Non-pigmented ciliary epithelial cell (primary cell): ENCODE data around the gene SRPX2.

ENCODE experiments used
- DNase-seq: peaks from one replicate; pipeline ENCODE4 v3.0.0-alpha.2; 2010; ENCODE audit warnings: low read depth

SRPX2 gene

GRCh38 chrX:100643956-100644860 lies at the start of gene SRPX2:
Gene SRPX2 (plus strand): TSS chrX:100644199. CDS start chrX:100646323, 2,124 bp downstream.
- peak; percentile 70 for DNase-seq

- DNase-seq: no peak
Observed at GRCh38 chrX:100596601-100597000, 47.4 kb upstream of the SRPX2 start.

DNA sequence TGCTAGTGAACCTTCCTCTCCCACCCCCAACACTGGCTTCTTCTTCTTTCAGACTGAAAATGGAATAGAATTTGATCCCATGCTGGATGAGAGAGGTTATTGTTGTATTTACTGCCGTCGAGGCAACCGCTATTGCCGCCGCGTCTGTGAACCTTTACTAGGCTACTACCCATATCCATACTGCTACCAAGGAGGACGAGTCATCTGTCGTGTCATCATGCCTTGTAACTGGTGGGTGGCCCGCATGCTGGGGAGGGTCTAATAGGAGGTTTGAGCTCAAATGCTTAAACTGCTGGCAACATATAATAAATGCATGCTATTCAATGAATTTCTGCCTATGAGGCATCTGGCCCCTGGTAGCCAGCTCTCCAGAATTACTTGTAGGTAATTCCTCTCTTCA lies 44.5 kb upstream of the SRPX2 start:
- no peak for DNase-seq

DNA sequence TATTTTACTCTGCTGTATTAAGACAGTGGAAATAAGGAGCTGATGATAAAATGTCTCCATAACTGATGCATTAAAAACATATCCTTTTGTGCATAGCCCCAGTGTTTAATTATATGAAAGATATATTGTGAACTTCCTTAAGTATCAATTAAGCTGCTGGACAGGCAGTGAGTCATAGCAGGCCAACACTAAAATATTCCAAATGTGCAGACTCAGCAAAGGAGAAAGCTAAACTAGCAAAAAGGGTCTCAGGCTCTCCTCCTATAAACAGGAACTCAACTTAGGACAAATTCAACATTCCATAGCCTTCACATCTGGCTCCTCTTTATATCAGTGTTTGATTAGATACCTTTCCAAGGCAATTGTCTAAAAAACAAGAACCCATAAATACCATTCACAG lies 43.7 kb upstream of the SRPX2 start:
- DNase-seq: no peak

DNA sequence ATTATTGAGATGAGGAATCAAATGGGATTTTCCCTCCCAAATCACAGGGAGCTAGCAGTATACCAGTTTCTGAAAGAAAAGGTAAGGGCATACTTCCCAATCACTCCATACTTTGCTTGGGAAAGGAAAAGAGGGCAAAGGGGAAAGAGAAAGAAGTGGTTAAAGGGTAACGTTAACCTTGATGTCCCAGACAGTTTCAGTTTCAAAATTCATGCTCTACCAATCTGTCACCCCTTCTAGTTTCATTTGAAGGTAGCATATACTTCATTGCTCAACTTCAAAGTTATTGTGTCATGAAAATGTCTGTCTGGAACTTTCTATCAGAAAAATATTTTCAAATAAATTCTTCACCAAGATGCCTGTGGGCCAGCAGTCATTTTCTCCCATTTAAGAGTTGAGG lies 43.2 kb upstream of the SRPX2 start:
- no peak for DNase-seq

DNA sequence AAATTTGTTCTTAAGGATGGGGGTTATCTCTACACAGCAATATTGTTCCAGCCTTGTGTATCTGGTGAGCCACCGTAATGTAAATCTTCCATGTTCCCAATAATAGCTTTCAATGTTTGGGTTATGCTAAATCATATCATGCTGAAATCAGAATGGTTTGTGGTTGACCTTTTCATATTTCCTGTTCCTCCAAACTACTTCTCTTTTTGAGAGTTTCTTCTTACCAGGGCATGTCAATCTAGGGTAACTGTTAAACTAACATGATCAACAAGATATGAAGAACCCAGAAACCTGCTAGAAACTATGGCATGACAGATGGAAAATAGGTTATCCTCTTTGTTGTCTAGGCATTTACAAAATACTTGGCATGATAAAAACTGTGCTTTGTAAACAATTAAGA lies 37.2 kb upstream of the SRPX2 start:
- DNase-seq: no peak

- DNase-seq: no peak
Observed at GRCh38 chrX:100609591-100609990, 34.4 kb upstream of the SRPX2 start.

DNA sequence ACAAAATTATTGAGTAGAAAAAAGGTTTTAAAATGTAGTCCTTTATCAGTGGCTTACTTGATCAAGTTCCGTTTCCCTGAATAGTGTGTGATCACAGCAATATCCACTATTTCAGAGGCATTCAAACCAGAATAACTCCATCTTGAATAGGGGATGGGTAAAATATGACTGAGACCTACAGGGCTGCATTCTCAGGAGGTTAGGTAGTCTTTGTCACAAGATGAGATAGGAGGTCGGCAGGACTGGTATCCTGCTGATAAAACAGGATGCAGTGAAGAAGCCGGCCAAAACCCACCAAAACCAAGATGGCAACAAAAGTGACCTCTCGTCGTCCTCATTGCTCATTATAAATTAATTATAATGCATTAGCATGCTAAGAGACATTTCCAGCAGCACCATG lies 32.0 kb upstream of the SRPX2 start:
- DNase-seq: no peak

GRCh38 chrX:100615005-100615404 lies 29.0 kb upstream of the SRPX2 start:
- peak; percentile 35 for DNase-seq

DNA sequence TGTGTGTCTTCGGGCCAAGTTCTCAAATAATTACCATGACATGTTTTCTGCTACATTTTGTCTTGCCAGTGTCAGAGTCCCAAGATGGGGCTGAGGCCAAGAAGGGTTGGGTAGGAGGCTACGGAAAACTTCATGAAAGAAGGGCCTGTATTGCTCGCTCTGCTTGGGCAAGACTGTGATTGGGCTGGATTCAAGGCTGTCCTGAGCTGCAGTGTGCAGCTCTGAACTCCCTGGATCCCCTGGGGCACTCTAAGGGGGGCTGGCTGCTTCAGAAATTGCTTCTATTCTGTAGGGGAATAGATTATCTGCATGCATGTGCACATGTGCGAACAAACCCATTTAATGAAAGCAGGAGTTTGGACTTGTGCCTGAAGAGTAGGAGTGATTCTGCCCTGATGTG lies 21.0 kb upstream of the SRPX2 start:
- no peak for DNase-seq

DNA sequence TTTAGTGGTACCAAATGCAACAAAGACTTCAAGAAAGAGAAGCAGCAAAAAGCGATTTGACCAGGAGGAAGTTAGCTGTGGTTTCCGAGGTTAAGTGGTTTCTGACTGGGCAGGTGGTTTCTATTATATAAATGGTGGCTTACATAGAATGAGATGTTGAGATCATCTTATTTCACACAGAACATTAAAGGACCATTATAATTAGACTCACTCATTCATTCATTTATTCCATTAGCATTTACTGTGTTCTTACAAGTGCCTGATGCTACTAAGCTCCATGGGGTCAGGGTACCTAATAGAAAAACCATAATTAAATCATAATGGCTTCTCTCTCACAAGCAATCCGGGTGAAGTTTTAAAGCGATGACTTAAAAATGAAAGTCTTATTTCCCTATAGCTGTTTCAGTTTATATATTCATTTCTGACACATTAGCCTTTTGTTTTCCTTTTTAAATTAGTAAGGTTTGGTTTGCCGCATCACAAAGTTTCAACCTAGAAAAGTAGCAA lies 18.0 kb upstream of the SRPX2 start:
- DNase-seq: no peak

GRCh38 chrX:100635040-100635439 lies 9.0 kb upstream of the SRPX2 start:
- no peak for DNase-seq

GRCh38 chrX:100635989-100636320 lies 8.0 kb upstream of the SRPX2 start:
- DNase-seq: no peak

DNA sequence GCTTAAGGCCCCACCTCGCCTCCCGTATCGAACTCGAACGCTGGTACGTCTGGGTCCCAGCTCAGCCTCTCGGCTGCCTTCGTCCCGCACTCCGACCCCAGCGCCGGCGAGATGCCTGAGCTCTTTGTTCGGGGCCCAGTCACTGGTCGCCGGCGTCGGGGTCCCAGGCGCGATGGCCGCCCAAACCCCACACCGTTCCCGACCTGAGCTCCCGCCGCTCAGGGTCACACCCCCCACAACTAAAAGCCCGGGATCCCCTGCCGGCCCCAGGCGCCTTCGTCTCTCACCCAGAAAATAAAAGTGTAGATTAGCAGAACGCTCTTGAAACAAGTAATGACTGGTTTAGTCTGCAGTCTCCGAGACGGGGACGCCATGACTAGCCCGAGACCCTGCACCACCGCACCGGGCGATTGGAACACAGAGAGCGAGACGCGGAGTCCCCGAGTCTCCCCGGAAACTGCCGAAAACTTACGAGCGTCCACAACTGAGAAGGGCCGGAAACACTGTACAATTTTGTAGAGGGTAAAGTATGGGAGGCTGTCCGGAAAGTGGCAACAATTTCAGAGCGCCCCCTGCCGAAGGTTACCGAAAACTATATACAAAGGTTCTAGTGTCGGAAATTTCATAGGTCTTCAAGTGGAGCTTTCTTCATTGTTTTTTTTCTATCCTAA lies 7.5 kb upstream of the SRPX2 start, which contains the start of gene TSPAN6:
TSPAN6 (minus strand) TSS at position 486 of the 671 bp plus-strand sequence; CDS start at position 374, 112 bp downstream.
- DNase-seq: no peak

DNA sequence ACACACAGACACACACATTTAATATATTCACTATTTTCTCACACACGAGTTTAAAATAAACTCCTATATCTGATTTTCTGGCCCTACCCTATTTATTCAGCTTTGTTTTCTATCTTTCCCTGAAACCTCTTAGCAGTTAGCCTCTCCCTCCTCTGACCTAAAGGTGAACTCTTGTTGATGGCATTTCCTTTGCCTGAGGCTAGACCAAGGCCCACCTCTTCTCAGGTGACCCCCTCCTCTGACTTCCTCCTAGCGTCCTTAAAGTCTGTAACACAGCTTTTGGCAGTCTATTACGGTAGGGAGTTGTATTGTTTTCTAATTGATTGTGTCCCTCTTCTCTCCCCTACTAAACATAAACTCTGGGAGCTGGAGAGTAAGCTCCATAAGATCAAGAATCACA lies 1.7 kb upstream of the SRPX2 start:
- no peak for DNase-seq

- DNase-seq: no peak
Observed at GRCh38 chrX:100643212-100643611, 787 bp upstream of the SRPX2 start.

DNA sequence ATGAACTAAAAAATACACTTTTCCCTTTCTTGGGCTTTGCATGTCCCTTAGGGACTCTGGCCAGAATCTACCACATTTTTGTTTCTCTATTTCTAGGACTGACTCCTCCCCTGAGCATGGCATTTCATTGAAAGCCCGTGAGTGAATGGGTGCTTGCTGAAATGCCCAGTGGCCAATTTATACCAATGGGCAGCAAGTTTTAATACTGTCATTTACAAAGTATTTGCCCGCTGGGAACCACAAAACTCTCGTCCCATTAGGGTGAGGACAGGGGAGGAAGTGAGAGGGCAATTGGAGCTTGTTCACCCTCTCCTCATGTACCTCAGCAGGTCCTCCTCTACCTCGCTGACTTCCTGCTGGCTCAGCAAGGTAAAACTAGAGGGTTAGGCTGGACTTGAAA lies 1.1 kb downstream of the SRPX2 start:
- no peak for DNase-seq

DNA sequence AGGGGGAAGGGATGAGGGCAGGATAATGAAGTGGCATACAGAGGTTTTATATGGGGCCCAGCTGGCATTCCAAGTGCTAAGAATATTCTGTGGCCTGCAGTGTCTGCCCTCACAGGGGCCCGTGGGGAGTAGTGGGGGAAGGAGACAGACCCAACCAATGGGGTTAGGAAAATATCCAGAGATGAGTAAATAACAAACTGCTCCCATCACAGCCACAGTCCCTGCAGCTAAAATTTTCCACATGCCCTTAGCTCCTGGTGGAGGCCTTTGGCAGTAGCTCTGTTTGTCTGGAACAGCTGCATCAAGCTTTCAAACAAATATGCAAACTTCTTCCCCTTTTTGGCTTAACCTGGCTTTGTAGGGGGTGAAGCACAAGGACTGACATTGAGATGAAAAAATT lies 3.1 kb downstream of the SRPX2 start:
- no peak for DNase-seq

GRCh38 chrX:100647739-100648138 lies 3.7 kb downstream of the SRPX2 start:
- no peak for DNase-seq

DNA sequence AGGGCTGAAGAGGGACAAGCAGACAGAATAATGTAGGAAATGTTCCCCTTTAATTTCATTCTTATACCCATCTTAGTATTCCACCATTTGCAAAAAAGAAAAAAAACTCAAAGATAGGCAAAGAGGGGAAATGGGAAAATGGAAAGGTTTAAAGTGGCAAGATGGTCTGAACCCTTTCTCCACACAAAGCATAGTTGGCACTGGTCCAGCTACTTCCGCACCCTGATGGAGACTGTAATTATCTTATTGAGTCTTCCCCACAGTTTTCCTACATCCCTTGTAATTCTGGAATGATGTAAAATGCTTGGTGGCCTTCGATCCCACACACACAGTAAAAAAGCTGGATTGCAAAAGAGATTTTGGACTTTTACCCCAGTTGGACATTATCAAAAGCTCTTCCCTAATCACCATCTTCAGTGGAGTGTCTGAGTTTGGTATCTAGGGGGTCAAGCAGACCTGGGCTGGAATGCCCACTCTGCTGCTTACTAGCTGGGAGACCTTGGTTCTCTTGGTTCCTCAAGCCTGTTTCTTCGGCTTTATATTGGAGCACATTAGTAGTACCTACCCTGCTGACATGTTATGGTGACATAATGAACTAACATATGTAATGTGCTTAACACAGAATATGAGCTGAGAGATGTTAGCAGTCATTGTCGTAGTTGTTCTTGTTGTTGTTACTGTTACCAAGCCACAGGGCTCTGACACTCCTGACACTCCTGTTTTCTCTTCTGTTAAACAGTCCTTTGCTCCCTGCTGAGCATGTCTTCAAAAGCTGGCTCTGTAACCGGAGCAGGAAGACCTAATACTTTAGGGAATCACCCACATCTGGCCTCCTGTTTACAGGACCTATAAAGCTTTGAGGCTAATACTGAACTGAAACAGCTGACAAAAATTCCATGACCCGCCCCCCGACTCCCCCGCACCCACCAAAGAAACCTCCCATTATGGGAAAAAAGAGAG lies 4.7 kb downstream of the SRPX2 start:
- no peak for DNase-seq

DNA sequence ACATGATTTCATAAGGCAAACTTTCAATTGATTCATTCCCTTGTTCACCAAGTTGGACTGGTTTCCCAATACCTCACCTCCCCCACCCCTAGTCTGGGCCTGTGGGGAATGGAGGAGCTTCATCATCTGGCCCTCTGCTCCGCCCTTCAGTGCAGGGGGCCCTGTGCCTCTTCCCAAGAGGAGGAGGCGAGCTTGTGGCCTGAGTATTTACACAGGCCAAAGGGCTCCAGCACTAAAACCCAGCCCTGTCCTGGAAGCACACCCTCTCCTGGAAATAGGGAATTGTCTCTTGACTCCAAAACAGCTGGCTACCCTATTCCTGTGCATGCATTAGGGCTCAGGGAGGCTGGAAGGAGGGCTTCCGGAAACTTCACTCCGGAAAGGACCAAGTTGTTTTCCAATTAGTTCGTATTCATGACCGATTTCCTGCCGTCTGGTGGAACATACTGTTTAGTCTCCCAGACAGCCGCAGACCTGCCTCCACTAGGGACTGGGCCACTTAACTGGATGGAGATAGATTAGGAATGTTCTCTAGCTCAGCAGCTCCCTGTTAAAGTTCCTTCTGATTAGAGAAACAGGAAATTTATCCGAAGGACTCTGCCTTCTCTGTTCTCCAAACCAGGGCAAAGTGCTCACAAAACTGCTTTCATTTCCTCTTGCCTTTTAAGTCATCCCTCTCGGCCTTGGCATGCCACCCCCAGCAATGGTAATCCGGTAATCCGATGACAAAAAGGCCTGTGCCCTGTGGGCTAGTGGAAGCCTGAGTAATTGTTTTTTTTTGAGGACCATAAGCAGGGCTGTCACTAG lies 5.8 kb downstream of the SRPX2 start:
- DNase-seq: peak; percentile 68
